GM23248 (cell line): Measurements from ENCODE around the gene SRCIN1.

Source experiments
- EZH2 ChIP-seq: fragments of 200-600 bp; sonication (generic); IDR thresholded peaks from 2 replicates; pipeline ENCODE4 v1.6.1; 2018; ENCODE audit warnings: antibody characterized with exemption, mild to moderate bottlenecking; ENCODE audit not compliant: insufficient read depth, poor library complexity, severe bottlenecking
- EZH2phosphoT487 ChIP-seq: fragments of 200-600 bp; sonication (generic); IDR thresholded peaks from 2 replicates; pipeline ENCODE4 v1.6.1; 2018; ENCODE audit warnings: antibody characterized with exemption, moderate library complexity, mild to moderate bottlenecking, low read depth; ENCODE audit not compliant: insufficient read depth

DNA sequence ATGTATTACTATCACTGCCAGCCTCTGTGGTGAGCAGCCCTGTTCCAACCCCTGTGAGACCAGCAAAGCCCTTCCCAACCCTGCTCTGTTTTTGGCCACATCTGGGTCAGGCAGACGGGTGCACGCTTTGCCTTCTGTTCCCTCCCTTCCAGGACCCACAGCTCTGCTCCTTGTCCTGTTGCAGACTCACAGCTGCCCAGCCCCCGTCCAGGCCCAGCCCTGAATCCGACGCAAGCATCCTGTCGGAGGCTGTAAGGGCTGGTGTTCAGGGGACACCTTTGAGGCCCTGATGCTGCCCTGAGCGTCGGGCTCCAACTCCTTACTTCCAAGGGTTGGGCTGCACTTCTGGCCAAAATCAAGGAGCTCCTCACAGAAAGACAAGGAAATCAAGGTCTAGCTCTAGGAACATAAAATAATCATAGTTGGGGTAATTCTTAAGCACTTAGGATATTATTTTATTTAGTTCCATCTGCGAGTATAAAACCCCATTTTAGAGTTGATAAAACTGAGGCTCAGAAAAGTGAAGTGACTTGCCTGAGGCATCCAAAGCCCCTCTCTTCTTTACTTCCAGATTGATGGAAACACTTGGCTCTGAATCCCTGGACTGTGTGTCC lies 14.3 kb upstream of the SRCIN1 start:
- TF ChIP-seq EZH2, result no peak
- no peak for TF ChIP-seq EZH2phosphoT487
